ENCODE measurements around the gene IGIP.

The IGIP gene

DNA sequence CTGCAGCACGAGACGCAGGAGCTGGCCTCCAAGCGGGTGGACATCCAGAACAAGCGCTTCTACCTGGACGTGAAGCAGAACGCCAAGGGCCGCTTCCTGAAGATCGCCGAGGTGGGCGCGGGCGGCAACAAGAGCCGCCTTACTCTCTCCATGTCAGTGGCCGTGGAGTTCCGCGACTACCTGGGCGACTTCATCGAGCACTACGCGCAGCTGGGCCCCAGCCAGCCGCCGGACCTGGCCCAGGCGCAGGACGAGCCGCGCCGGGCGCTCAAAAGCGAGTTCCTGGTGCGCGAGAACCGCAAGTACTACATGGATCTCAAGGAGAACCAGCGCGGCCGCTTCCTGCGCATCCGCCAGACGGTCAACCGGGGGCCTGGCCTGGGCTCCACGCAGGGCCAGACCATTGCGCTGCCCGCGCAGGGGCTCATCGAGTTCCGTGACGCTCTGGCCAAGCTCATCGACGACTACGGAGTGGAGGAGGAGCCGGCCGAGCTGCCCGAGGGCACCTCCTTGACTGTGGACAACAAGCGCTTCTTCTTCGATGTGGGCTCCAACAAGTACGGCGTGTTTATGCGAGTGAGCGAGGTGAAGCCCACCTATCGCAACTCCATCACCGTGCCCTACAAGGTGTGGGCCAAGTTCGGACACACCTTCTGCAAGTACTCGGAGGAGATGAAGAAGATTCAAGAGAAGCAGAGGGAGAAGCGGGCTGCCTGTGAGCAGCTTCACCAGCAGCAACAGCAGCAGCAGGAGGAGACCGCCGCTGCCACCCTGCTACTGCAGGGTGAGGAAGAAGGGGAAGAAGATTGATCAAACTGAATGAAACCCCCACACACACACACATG lies 11.2 kb upstream of the IGIP start:
- in situ Hi-C loops (cut with HindIII; ENCODE audit: low sequenced_read_pairs), result no loop called here
- peak; percentile 66 for DNase-seq (ENCODE audit: low read depth, low spot score)
- TF ChIP-seq, protein P1, sequence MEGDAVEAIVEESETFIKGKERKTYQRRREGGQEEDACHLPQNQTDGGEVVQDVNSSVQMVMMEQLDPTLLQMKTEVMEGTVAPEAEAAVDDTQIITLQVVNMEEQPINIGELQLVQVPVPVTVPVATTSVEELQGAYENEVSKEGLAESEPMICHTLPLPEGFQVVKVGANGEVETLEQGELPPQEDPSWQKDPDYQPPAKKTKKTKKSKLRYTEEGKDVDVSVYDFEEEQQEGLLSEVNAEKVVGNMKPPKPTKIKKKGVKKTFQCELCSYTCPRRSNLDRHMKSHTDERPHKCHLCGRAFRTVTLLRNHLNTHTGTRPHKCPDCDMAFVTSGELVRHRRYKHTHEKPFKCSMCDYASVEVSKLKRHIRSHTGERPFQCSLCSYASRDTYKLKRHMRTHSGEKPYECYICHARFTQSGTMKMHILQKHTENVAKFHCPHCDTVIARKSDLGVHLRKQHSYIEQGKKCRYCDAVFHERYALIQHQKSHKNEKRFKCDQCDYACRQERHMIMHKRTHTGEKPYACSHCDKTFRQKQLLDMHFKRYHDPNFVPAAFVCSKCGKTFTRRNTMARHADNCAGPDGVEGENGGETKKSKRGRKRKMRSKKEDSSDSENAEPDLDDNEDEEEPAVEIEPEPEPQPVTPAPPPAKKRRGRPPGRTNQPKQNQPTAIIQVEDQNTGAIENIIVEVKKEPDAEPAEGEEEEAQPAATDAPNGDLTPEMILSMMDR (IDR thresholded peaks at IDR 0.05; ENCODE audit: low read depth, low read length), result no peak
- H3K4me3 ChIP-seq (ENCODE audit: low read depth, low read length), result peak overlapping the region; percentile 61

DNA sequence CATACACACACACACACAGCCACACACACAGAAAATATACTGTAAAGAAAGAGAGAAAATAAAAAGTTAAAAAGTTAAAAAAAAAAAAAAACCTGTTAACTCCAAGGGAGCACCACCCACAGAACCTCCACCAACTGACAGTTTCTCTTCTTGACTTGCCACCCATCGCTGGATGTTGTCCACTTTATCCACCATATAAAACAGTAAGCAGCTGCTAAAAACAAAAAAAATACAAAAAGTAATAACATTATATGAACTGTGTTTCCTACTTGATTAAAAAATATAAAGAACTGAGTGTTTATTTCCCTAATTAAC lies 10.6 kb upstream of the IGIP start:
- DNase-seq (ENCODE audit: low read depth, low spot score), result no peak
- TF ChIP-seq, protein P1 (IDR thresholded peaks at IDR 0.05; ENCODE audit: low read depth, low read length), result no peak
- H3K4me3 ChIP-seq (ENCODE audit: low read depth, low read length), result peak overlapping the region; percentile 61
- in situ Hi-C loops (cut with HindIII; ENCODE audit: low sequenced_read_pairs), result no loop called here

- in situ Hi-C loops (cut with HindIII; ENCODE audit: low sequenced_read_pairs), result no loop called here
- no peak for DNase-seq (ENCODE audit: low read depth, low spot score)
- no peak overlapping the region for H3K4me3 ChIP-seq (ENCODE audit: low read depth, low read length)
- TF ChIP-seq, protein P1 (IDR thresholded peaks at IDR 0.05; ENCODE audit: low read depth, low read length), result no peak
Observed at GRCh38 chr5:140116716-140117115, 9.0 kb upstream of the IGIP start.

- in situ Hi-C loops (cut with HindIII; ENCODE audit: low sequenced_read_pairs), result no loop called here
- TF ChIP-seq, protein P1 (IDR thresholded peaks at IDR 0.05; ENCODE audit: low read depth, low read length), result no peak
Observed at GRCh38 chr5:140117523-140117922, 8.2 kb upstream of the IGIP start.

DNA sequence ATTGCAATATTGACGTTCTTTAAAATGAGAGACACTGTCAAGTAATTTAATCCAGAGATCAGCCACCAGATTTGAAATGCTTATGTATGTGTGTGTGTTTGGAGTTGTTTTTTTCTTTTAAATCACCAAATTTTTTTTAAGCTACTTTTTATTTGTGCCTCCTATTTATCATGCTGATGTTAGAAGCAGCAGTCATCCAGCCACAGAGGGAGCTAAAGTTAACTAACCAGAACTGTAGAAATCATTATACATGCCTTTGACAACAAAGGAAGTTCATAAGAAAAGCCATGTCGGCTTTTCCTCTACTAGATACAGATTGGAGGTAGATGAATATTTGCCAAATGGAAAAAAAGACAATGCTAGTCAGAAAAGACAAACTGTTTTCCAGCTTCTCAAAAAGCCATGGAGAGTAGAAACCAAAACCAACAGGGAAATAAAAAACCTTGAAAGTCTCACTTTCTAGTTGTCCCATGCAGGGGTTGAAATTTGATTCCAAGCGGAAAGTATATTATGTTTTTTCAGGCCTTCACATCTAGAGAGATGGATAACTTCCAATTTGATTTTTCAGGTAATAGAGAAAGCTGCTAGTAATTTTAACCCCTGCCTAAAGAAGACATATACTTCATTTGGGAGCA lies 7.3 kb upstream of the IGIP start:
- in situ Hi-C loops (cut with HindIII; ENCODE audit: low sequenced_read_pairs), result no loop called here
- DNase-seq (ENCODE audit: low read depth, low spot score), result no peak
- no peak overlapping the region for H3K4me3 ChIP-seq (ENCODE audit: low read depth, low read length)
- TF ChIP-seq, protein P1 (IDR thresholded peaks at IDR 0.05; ENCODE audit: low read depth, low read length), result peak; percentile 9

More at GRCh38 chr5:140117523-140117922, 8.2 kb upstream of the IGIP start:
- no peak for DNase-seq (ENCODE audit: low read depth, low spot score)
- no peak overlapping the region for H3K4me3 ChIP-seq (ENCODE audit: low read depth, low read length)

DNA sequence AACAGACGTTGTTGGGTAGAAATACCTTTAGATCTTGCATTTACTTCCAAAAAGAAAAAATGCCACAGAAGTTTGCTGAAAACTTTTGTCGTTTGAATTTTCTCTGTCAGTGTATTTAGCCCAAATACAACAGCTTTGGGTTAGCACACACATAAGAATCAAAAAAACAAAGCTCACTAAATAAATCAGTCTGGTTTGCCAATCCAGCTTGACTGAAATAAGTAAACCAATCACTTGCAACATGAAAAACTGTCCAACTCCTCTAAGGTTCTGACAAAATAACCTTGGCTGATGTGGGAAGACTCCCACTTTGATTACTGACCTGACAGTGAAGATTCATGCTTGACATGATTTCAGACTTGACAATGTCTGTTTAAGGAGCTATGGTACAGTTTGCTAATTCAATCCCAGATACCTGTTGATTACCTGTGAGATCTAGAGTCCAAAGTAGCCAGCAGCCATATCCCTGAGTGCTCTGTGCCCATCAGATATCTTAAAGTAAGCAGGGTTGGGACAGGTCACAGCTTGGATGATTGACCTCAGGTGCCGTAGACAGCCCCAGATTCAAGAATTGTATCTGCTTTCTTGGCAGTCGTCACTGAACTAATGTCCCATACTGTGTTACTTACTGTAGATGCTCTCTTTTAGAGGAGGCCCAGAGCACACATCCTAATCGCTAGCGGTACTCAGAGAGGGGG lies 727 bp downstream of the IGIP start:
- no peak for DNase-seq (ENCODE audit: low read depth, low spot score)
- TF ChIP-seq, protein P1 (IDR thresholded peaks at IDR 0.05; ENCODE audit: low read depth, low read length), result no peak
- in situ Hi-C loops (cut with HindIII; ENCODE audit: low sequenced_read_pairs), result no loop called here
- H3K4me3 ChIP-seq (ENCODE audit: low read depth, low read length), result no peak overlapping the region

Measured in astrocyte of the spinal cord (primary cell).